HG03025 (cell line): ENCODE measurements around the gene TAS2R3.
A peak's percentile ranks its signal among the peaks of the same experiment; 100 is the strongest.

Experiments used
- ATAC-seq: cut with Tn5 transposase; IDR thresholded peaks from one replicate; pipeline ENCODE4 v1.9.1; 2021; ENCODE audit warnings: mild to moderate bottlenecking, moderate library complexity; ENCODE audit not compliant: unreplicated experiment, low FRiP score

TAS2R3 gene

GRCh38 chr7:141785706-141786552 lies 22.0 kb downstream of the TAS2R3 start:
- ATAC-seq = peak; percentile 72

GRCh38 chr7:141788296-141788695 lies 24.4 kb downstream of the TAS2R3 start:
- ATAC-seq = no peak

- no peak for ATAC-seq
Observed at GRCh38 chr7:141789917-141790316, 26.0 kb downstream of the TAS2R3 start, which contains the start of gene TAS2R5. Gene TAS2R5 (plus strand): TSS chr7:141790217. CDS start chr7:141790362, 145 bp downstream.

GRCh38 chr7:141792526-141792925 lies 28.6 kb downstream of the TAS2R3 start:
- ATAC-seq = no peak
